Fibroblast of pulmonary artery (primary cell): ENCODE measurements around the gene MKKS.
"Not testable (repeated sequence)": the region's sequence is repeated elsewhere in the genome, so short reads cannot be mapped to it uniquely, and the experiment has no call there.

ENCODE experiments used
- DNase-seq: peaks from one replicate; pipeline ENCODE4 v3.0.0-alpha.2; 2010; ENCODE audit warnings: low read depth
- H3K4me3 ChIP-seq: replicated peaks from 2 replicates; pipeline ENCODE4 v1.5.1; 2011; ENCODE audit warnings: low read depth, mild to moderate bottlenecking, control low read depth, low read length, moderate library complexity
- TF ChIP-seq, protein P1 (sequence below): IDR thresholded peaks from 2 replicates; pipeline ENCODE4 v1.5.1; 2011; ENCODE audit warnings: mild to moderate bottlenecking, control low read depth, low read length, inconsistent platforms; ENCODE audit errors: missing control alignments

Gene MKKS

GRCh38 chr20:10404023-10404628 is 29.9 kb downstream of the MKKS start:
- TF ChIP-seq, protein P1, sequence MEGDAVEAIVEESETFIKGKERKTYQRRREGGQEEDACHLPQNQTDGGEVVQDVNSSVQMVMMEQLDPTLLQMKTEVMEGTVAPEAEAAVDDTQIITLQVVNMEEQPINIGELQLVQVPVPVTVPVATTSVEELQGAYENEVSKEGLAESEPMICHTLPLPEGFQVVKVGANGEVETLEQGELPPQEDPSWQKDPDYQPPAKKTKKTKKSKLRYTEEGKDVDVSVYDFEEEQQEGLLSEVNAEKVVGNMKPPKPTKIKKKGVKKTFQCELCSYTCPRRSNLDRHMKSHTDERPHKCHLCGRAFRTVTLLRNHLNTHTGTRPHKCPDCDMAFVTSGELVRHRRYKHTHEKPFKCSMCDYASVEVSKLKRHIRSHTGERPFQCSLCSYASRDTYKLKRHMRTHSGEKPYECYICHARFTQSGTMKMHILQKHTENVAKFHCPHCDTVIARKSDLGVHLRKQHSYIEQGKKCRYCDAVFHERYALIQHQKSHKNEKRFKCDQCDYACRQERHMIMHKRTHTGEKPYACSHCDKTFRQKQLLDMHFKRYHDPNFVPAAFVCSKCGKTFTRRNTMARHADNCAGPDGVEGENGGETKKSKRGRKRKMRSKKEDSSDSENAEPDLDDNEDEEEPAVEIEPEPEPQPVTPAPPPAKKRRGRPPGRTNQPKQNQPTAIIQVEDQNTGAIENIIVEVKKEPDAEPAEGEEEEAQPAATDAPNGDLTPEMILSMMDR: no peak
- no peak for DNase-seq
- no peak overlapping the region for H3K4me3 ChIP-seq

DNA sequence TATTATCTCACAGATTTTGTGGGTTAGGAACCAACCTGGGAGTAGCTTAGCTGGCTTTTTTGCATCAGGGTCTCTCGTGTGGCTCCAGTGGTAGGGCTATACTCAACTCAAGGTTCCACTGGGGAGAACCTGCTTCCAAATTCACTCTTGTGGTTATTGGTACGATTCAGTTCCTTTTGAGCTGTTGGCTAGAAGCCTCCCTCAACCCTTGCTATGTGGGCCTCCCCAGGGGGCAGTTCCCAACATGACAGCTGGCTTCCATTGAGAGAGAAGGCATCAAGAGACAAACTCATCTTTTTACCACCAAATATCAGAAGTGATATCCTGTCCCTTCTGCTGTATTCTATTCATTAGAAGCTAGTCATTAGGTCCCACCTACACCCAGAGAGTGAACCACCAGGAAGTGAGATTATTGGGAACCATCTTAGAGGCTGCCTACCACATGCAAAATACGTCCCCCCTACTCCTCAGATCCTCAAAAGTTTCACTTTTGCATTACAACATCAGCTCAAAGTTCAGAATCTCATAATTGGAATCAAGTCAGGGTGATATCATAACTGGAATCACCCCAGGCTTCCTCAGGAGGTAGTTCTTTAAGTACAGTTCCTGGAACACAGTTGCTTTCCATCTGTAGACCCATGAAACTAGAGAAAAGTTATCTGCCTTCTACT is 30.9 kb downstream of the MKKS start:
- no peak overlapping the region for H3K4me3 ChIP-seq
- DNase-seq: no peak
- TF ChIP-seq, protein P1: no peak

DNA sequence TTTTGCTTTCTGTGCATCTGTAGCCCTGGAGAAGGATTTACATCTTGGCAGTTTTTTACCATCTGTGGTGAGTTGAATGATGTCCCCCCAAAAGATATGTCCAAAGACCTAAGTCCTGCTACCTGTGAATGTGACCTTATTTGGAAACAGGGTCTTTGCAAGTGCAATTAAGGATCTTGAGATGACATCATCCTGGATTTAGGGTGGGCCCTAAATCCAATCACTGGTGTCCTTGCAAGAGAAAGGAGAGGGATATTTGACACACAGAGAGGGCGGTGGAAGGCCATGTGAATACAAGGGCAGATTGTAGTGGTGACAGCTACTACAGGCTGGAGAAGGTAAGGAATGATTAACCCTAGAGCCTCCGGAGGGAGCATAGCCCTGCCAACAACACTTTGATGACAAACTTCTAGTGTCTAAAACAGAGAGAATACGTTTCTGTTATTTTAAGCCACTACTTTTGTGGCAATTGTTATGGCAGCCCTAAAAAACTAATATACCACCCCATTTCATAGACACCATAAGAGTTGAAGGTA is 35.1 kb downstream of the MKKS start:
- TF ChIP-seq, protein P1: no peak
- DNase-seq: no peak
- H3K4me3 ChIP-seq: no peak overlapping the region

GRCh38 chr20:10394752-10395151 is 39.3 kb downstream of the MKKS start:
- H3K4me3 ChIP-seq, DNase-seq: not testable (repeated sequence)

DNA sequence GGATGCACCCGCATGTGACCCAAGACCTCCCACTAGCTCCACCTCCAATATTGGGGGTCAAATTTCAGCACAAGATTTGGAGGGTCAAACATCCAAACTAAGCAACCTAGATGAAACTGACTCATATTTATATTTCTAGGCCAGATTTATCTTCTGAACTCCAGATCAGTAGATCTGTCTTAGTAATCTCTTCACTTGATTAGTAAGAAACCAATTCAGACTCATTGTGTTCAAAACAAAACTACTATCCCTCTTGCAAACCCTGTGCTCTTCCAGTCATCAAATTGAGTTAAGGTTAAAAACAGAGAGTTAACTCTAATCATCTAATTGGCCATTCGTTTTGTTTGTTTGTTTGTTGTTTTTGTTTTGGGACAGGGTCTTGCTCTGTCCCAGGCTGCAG is 43.3 kb downstream of the MKKS start:
- no peak overlapping the region for H3K4me3 ChIP-seq
- no peak for DNase-seq
- TF ChIP-seq, protein P1: no peak

DNA sequence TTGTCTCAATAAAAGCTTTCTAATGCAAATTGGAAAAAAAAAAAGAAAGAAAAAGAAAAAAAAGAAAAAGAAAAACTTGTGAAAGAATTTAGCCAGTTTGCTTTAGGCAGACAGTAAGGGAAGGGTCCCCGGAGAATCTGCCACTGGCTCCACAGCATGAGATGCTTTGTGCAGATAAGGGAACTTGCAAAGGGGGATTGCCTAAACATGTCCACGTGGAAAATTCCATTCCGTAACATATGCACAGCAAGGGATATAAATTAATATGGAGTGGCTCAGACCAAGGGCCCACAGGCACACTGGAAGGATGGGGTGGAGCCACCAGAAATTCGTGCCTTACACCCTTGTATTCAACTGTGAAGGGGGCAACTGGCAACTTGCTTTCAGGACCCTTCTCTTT is 45.4 kb downstream of the MKKS start:
- TF ChIP-seq, protein P1: no peak
- no peak overlapping the region for H3K4me3 ChIP-seq
- DNase-seq: no peak

- TF ChIP-seq, protein P1: no peak
- H3K4me3 ChIP-seq: no peak overlapping the region
- DNase-seq: no peak
These were observed 46.3 kb downstream of the MKKS start for GRCh38 chr20:10387686-10388085.
